ENCODE results near the gene TLR8.
"Not testable (repeated sequence)": the region's sequence is repeated elsewhere in the genome, so short reads cannot be mapped to it uniquely, and the experiment has no call there.

TLR8 gene

GRCh38 chrX:12898073-12898472 is 8.3 kb upstream of the TLR8 start:
- no peak for DNase-seq (ENCODE audit: low read depth)

- DNase-seq (ENCODE audit: low read depth) = no peak
Measured at GRCh38 chrX:12899506-12899905, 6.9 kb upstream of the TLR8 start.

- peak; percentile 41 for DNase-seq (ENCODE audit: low read depth)
Measured at GRCh38 chrX:12901486-12901885, 4.9 kb upstream of the TLR8 start.

GRCh38 chrX:12903646-12904045 is 2.8 kb upstream of the TLR8 start:
- DNase-seq (ENCODE audit: low read depth) = no peak

- no peak for DNase-seq (ENCODE audit: low read depth)
Measured at GRCh38 chrX:12910423-12911121, 4.2 kb downstream of the TLR8 start.

GRCh38 chrX:12911122-12911470 is 4.7 kb downstream of the TLR8 start:
- DNase-seq (ENCODE audit: low read depth) = no peak

- no peak for DNase-seq (ENCODE audit: low read depth)
Measured at GRCh38 chrX:12912791-12913482, 6.5 kb downstream of the TLR8 start.

- no peak for DNase-seq (ENCODE audit: low read depth)
Measured at GRCh38 chrX:12917753-12918152, 11.3 kb downstream of the TLR8 start.

- no peak for DNase-seq (ENCODE audit: low read depth)
Measured at GRCh38 chrX:12919051-12919450, 12.6 kb downstream of the TLR8 start.

GRCh38 chrX:12919620-12920019 is 13.2 kb downstream of the TLR8 start:
- no peak for DNase-seq (ENCODE audit: low read depth)

GRCh38 chrX:12920990-12921389 is 14.6 kb downstream of the TLR8 start:
- no peak for DNase-seq (ENCODE audit: low read depth)

- no peak for DNase-seq (ENCODE audit: low read depth)
Measured at GRCh38 chrX:12921886-12922598, 15.6 kb downstream of the TLR8 start.

GRCh38 chrX:12922599-12922919 is 16.1 kb downstream of the TLR8 start:
- no peak for DNase-seq (ENCODE audit: low read depth)

GRCh38 chrX:12929701-12930100 is 23.3 kb downstream of the TLR8 start:
- no peak for DNase-seq (ENCODE audit: low read depth)

- DNase-seq (ENCODE audit: low read depth) = no peak
Measured at GRCh38 chrX:12930150-12930549, 23.7 kb downstream of the TLR8 start.

- DNase-seq (ENCODE audit: low read depth) = no peak
Measured at GRCh38 chrX:12932244-12932643, 25.8 kb downstream of the TLR8 start.

- DNase-seq (ENCODE audit: low read depth) = no peak
Measured at GRCh38 chrX:12934850-12935249, 28.4 kb downstream of the TLR8 start.

- DNase-seq (ENCODE audit: low read depth) = no peak
Measured at GRCh38 chrX:12936947-12937346, 30.5 kb downstream of the TLR8 start.

GRCh38 chrX:12940471-12940870 is 34.1 kb downstream of the TLR8 start:
- DNase-seq (ENCODE audit: low read depth) = not testable (repeated sequence)

GRCh38 chrX:12943592-12943991 is 37.2 kb downstream of the TLR8 start:
- not testable (repeated sequence) for DNase-seq (ENCODE audit: low read depth)

- DNase-seq (ENCODE audit: low read depth) = not testable (repeated sequence)
Measured at GRCh38 chrX:12944452-12944851, 38.0 kb downstream of the TLR8 start.

- no peak for DNase-seq (ENCODE audit: low read depth)
Measured at GRCh38 chrX:12945494-12945893, 39.1 kb downstream of the TLR8 start.

GRCh38 chrX:12946406-12946805 is 40.0 kb downstream of the TLR8 start:
- no peak for DNase-seq (ENCODE audit: low read depth)

Measured in activated T-helper 9 cell treated with anti-CD3 and anti-CD28 coated beads, Interleukin-2, amount 50 U/mL, for 16 hours (primary cell).